GM12878 (cell line): Measurements from ENCODE around the gene RABL6. TPM values are rescaled to one million over a fixed set of nuclear protein-coding genes. Genes with fewer than 3 reads are reported as not detected.

Experiments used
- ATAC-seq: fragments of 200-7000 bp; cut with Tn5 transposase; 3 replicates; pipeline ENCODE4 v1.9.1; 2020; ENCODE audit warnings: mild to moderate bottlenecking, moderate library complexity
- BruUV-seq: library from RNA; stranded (reverse); fragments of 400-500 nt; replicated peaks from 2 replicates; lab custom pipeline; 2021; lab: Mats Ljungman, UMichigan
- CTCF ChIA-PET: fragments of 300-600 bp; sonication (Branson Sonifier 250); formaldehyde crosslinking; extraction: SDS; loops from one replicate; lab custom pipeline; 2021; ENCODE audit warnings: inconsistent platforms; lab: Yijun Ruan, JAX
- POLR2A ChIA-PET: fragments of 350-600 bp; formaldehyde crosslinking; extraction: SDS; loops from one replicate; lab custom pipeline; 2021; ENCODE audit warnings: inconsistent platforms; lab: Charles Lee
- RAD21 ChIA-PET: fragments of 300-600 bp; sonication (Branson Sonifier 250); formaldehyde crosslinking; loops from one replicate; lab custom pipeline; 2023; ENCODE audit warnings: antibody characterized with exemption; ENCODE audit not compliant: unreplicated experiment; lab: Charles Lee
- SMC1A ChIA-PET: fragments of 300-600 bp; sonication (Branson Sonifier 250); formaldehyde crosslinking; loops from one replicate; lab custom pipeline; 2023; ENCODE audit not compliant: unreplicated experiment, uncharacterized antibody; lab: Charles Lee
- DNase-seq: peaks from one replicate; pipeline ENCODE4 v3.0.0-alpha.2; 2011; ENCODE audit warnings: low read depth, low spot score
- FAIRE-seq: peaks from 3 replicates; lab custom pipeline; 2011; peaks lifted over from hg19 to GRCh38; lab: Jason Lieb, UNC
- H2AFZ ChIP-seq: 2 replicates; pipeline ENCODE4 v1.6.0; 2011; ENCODE audit warnings: low read depth, low read length, control low read depth; ENCODE audit not compliant: control insufficient read depth
- H3K27ac ChIP-seq: 2 replicates; pipeline ENCODE4 v1.5.1; 2011; ENCODE audit warnings: control low read depth; ENCODE audit not compliant: control insufficient read depth, insufficient read depth
- H3K27me3 ChIP-seq, 2 experiments: replicated peaks in 1 of 2; 2 replicates each; pipeline versions ENCODE4 v1.6.0 to v1.6.1; 2011; ENCODE audit warnings: low read length in 1 of 2; ENCODE audit not compliant: control insufficient read depth in 2 of 2, insufficient read depth in 2 of 2
- H3K36me3 ChIP-seq, 2 experiments: 2 replicates each; pipeline ENCODE4 v1.5.1; 2011; ENCODE audit warnings: low read length in 1 of 2; ENCODE audit not compliant: control insufficient read depth in 2 of 2, insufficient read depth in 2 of 2
- H3K4me1 ChIP-seq: 2 replicates; pipeline ENCODE4 v1.6.1; 2011; ENCODE audit warnings: mild to moderate bottlenecking, low read length, moderate library complexity, mixed read lengths; ENCODE audit not compliant: control insufficient read depth, insufficient read depth
- H3K4me2 ChIP-seq: 2 replicates; pipeline ENCODE4 v1.6.0; 2011; ENCODE audit warnings: control low read depth; ENCODE audit not compliant: control insufficient read depth, insufficient read depth
- H3K4me3 ChIP-seq: fragments of 200-600 bp; sonication (generic); 2 replicates; pipeline ENCODE4 v1.5.1; 2016
- H3K79me2 ChIP-seq: 2 replicates; pipeline ENCODE4 v1.6.0; 2011; ENCODE audit warnings: low read length; ENCODE audit not compliant: control insufficient read depth, insufficient read depth
- H3K9ac ChIP-seq: 2 replicates; pipeline ENCODE4 v1.8.0; 2011; ENCODE audit warnings: low read length, control low read depth, mixed read lengths; ENCODE audit not compliant: control insufficient read depth, insufficient read depth
- H3K9me3 ChIP-seq: replicated peaks from 3 replicates; pipeline ENCODE4 v1.5.1; 2011; ENCODE audit warnings: mild to moderate bottlenecking, low read length; ENCODE audit not compliant: control insufficient read depth, insufficient read depth
- H4K20me1 ChIP-seq: 2 replicates; pipeline ENCODE4 v1.6.0; 2011; ENCODE audit not compliant: control insufficient read depth, insufficient read depth
- MAX ChIP-seq: IDR thresholded peaks from 2 replicates; pipeline ENCODE4 v1.6.1; 2012; ENCODE audit warnings: low read depth, low read length, improper control_type of control experiment
- MLLT1 ChIP-seq: fragments of 450-650 bp; IDR thresholded peaks from 2 replicates; pipeline ENCODE4 v1.6.1; 2016; ENCODE audit warnings: mild to moderate bottlenecking
- ZNF622 ChIP-seq: fragments of 450-650 bp; IDR thresholded peaks from 2 replicates; pipeline ENCODE4 v1.6.1; 2017; ENCODE audit warnings: mild to moderate bottlenecking, inconsistent platforms
- WGBS: methylation state at CpG from one replicate; pipeline ENCODE4 v1.1.6; 2016; ENCODE audit warnings: low lambda C conversion rate; ENCODE audit not compliant: insufficient replicate concordance, insufficient coverage; ENCODE audit errors: missing lambda C conversion rate; 5-methylcytosine and 5-hydroxymethylcytosine counted together
- in situ Hi-C: fragments of 300-500 bp; cut with MboI; formaldehyde crosslinking; loops from 9 replicates; pipeline ENCODE4 v1.14.3; 2018; ENCODE audit warnings: mixed read lengths
- intact Hi-C: fragments of 100-400 bp; cut with micrococcal nuclease; formaldehyde crosslinking; loops from one replicate; pipeline ENCODE4 v1.14.2; 2022; ENCODE audit not compliant: unreplicated experiment
- polyA plus RNA-seq, 11 experiments: library from polyadenylated mRNA; depleted of rRNA in 4 of 11; unstranded in 6 of 11; stranded (reverse) in 5 of 11; fragments of >200 nt; fragmentation: Nextera tagmentation in 4 of 11; fragmentation: Illumina TruSeq in 1 of 11; extraction: Ambion mirVana in 4 of 11; extraction: Trizol in 1 of 11; gene quantifications; 1 replicate in 1 of 11; 2 replicates in 10 of 11; pipeline versions ENCODE4 v1.2.1 to v1.2.3, GENCODE V29; 2011 to 2016; ENCODE audit warnings: inconsistent platforms in 2 of 11, missing spikeins in 2 of 11, low read depth in 1 of 11
- total RNA-seq, 4 experiments: library from RNA; depleted of rRNA in 3 of 4; stranded (reverse); fragments of >200 nt in 3 of 4; fragmentation: Illumina TruSeq in 1 of 4; extraction: Trizol in 1 of 4; gene quantifications; 2 replicates each; pipeline versions ENCODE4 v1.2.1 to v1.2.3, GENCODE V29; 2013 to 2021
- TF ChIP-seq, protein P1 (sequence below): IDR thresholded peaks from 2 replicates; pipeline ENCODE4 v1.6.1; 2011; ENCODE audit warnings: low read depth, mild to moderate bottlenecking, low read length, moderate library complexity, borderline replicate concordance; ENCODE audit errors: extremely low read depth

The RABL6 gene
- total and polyA plus RNA-seq, 10 of the 15 experiments (the other 5 are each of a cell fraction or from before 2014, with no cell fraction given), result 1.4 to 134 (median 42.7) TPM

DNA sequence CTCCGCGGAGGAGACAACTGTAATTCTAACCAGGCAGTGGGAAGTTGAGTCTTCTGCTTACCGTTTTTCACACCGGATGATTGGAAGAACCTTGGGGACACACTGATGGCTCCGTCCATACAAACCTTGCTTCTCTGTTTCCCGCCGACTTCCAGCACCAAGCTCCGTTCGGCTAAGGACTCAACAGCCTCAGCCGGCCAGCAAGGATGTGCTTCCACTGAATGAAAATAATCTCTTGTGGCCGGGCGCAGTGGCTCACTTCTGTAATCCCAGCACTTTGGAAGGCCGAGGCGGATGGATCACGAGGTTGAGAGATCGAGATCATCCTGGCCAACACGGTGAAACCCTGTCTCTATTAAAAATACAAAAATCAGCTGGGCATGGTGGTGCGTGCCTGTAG lies 60.2 kb downstream of the RABL6 start:
- Histone ChIP-seq H3K27me3 (no peaks in the 10 kb centered on the region), H3K4me3 (no peak overlapping the region), H3K4me1 (peaks cover 5% of the 10 kb centered on the region), H2AFZ (no peak overlapping the region), H3K36me3 (peaks cover 3% of the 10 kb centered on the region in 2 experiments; a peak in 3 of 4 replicates), H3K9me3 (peaks cover 5% of the 10 kb centered on the region; the same call in 1 of the 3 replicates), H3K79me2 (peaks cover 24% of the 10 kb centered on the region)
- BruUV-seq, result no TSS peak
- SMC1A ChIA-PET, result interaction anchor here (1.8 kb wide), 1 partner anchor 14 kb away, joined by 9 read pairs; no protein-coding TSS in a partner anchor
- intact Hi-C loops, result no loop called here
- POLR2A ChIA-PET, result interaction anchor here (1.5 kb wide), 1 partner anchor 14 kb away, joined by 5 read pairs; no protein-coding TSS in a partner anchor
- 98% methylated on average over 18 of the region's 18 CpGs for WGBS
- TF ChIP-seq MLLT1 (peak; percentile 69; the same call in 1 of the 2 replicates), MAX (no peak), ZNF622 (no peak)
- TF ChIP-seq, protein P1, sequence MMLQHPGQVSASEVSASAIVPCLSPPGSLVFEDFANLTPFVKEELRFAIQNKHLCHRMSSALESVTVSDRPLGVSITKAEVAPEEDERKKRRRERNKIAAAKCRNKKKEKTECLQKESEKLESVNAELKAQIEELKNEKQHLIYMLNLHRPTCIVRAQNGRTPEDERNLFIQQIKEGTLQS, result no peak
- TF ChIP-seq, all 136 proteins: peak for 1
- FAIRE-seq (no peak), ATAC-seq (no peak), DNase-seq (no peak)
- ChIA-PET CTCF (interaction anchor here (0.8 kb wide), 1 partner anchor 13 kb away, joined by 3 read pairs; no protein-coding TSS in a partner anchor), RAD21 (no interaction called here)
- in situ Hi-C loops, result no loop called here
- no peaks in the 10 kb centered on the region for H4K20me1 ChIP-seq
- no peak overlapping the region for H3K27ac ChIP-seq
- no peak overlapping the region for H3K9ac ChIP-seq
- H3K4me2 ChIP-seq, result no peak overlapping the region
